K562 (cell line): ENCODE results near the gene DCLK1. TPM values are rescaled to one million over a fixed set of nuclear protein-coding genes. Genes with fewer than 3 reads are reported as not detected.

Experiments used
- ATAC-seq: fragments of 200-7000 bp; cut with Tn5 transposase; 3 replicates; pipeline ENCODE4 v1.9.1; 2020; ENCODE audit warnings: moderate library complexity
- BruUV-seq: library from RNA; stranded (reverse); fragments of 400-500 nt; replicated peaks from 2 replicates; lab custom pipeline; 2021; lab: Mats Ljungman, UMichigan
- CTCF ChIA-PET: fragments of 300-600 bp; formaldehyde crosslinking; extraction: SDS; loops from one replicate; lab custom pipeline; 2021; ENCODE audit warnings: low intra/inter-chr PET ratio; lab: Yijun Ruan, JAX
- POLR2A ChIA-PET: fragments of 300-600, 350-650 bp; sonication (Branson Sonifier 250); formaldehyde crosslinking; extraction: SDS; loops from one replicate; lab custom pipeline; 2021; ENCODE audit warnings: antibody characterized with exemption, inconsistent platforms; lab: Yijun Ruan, JAX
- DNase-seq, 4 experiments: peaks; one replicate each; pipeline versions ENCODE4 v3.0.0 to v3.0.0-alpha.2; 2011 to 2018; ENCODE audit warnings: low spot score in 3 of 4, mixed read lengths in 3 of 4; ENCODE audit errors: extremely low read depth in 1 of 4
- FAIRE-seq: peaks from 2 replicates; lab custom pipeline; 2011; peaks lifted over from hg19 to GRCh38; lab: Jason Lieb, UNC
- H2AFZ ChIP-seq: 2 replicates; pipeline ENCODE4 v1.6.0; 2011; ENCODE audit warnings: low read depth, low read length, control low read depth, inconsistent platforms
- H3K27ac ChIP-seq: fragments of 200-600 bp; 3 replicates; pipeline ENCODE4 v1.8.0; 2011; ENCODE audit warnings: low read depth, mild to moderate bottlenecking, control low read depth, inconsistent platforms, low read length, moderate library complexity, mixed read lengths; ENCODE audit errors: extremely low read depth
- H3K27me3 ChIP-seq, 2 experiments: fragments of 300-600 bp in 1 of 2; 2 replicates in 1 of 2; 3 replicates in 1 of 2; pipeline versions ENCODE4 v1.6.0 to v1.8.0; 2011; ENCODE audit warnings: inconsistent platforms in 2 of 2, low read length in 2 of 2, mild to moderate bottlenecking in 1 of 2, mixed read lengths in 1 of 2, moderate library complexity in 1 of 2; ENCODE audit not compliant: control insufficient read depth in 2 of 2, insufficient read depth in 2 of 2
- H3K36me3 ChIP-seq: fragments of 300-600 bp; 3 replicates; pipeline ENCODE4 v1.8.0; 2011; ENCODE audit warnings: mild to moderate bottlenecking, low read length, inconsistent platforms; ENCODE audit not compliant: control insufficient read depth, insufficient read depth
- H3K4me1 ChIP-seq, 2 experiments: fragments of 200-600 bp in 1 of 2; replicated peaks in 1 of 2; 2 replicates in 1 of 2; 3 replicates in 1 of 2; pipeline versions ENCODE4 v1.5.1 to v1.8.0; 2011; ENCODE audit warnings: inconsistent platforms in 2 of 2, low read length in 2 of 2, mild to moderate bottlenecking in 1 of 2, mixed read lengths in 1 of 2, moderate library complexity in 1 of 2; ENCODE audit not compliant: control insufficient read depth in 2 of 2, insufficient read depth in 2 of 2
- H3K4me2 ChIP-seq: 2 replicates; pipeline ENCODE4 v1.6.1; 2011; ENCODE audit warnings: low read length, control low read depth, inconsistent platforms, mixed read lengths; ENCODE audit not compliant: insufficient read depth
- H3K4me3 ChIP-seq: fragments of 200-600 bp; sonication (generic), shearing (Covaris generic); 2 replicates; pipeline ENCODE4 v1.5.1; 2016; ENCODE audit warnings: control low read depth, inconsistent platforms
- H3K79me2 ChIP-seq: fragments of 200-600 bp; 3 replicates; pipeline ENCODE4 v1.8.0; 2011; ENCODE audit warnings: low read length, inconsistent platforms; ENCODE audit not compliant: control insufficient read depth, insufficient read depth
- H3K9ac ChIP-seq, 2 experiments: 2 replicates each; pipeline versions ENCODE4 v1.6.0 to v1.6.1; 2011; ENCODE audit warnings: low read depth in 2 of 2, low read length in 2 of 2, control low read depth in 1 of 2, inconsistent platforms in 1 of 2, mild to moderate bottlenecking in 1 of 2, mixed read lengths in 1 of 2; ENCODE audit not compliant: insufficient read depth in 1 of 2
- H3K9me1 ChIP-seq: one replicate; pipeline ENCODE4 v1.6.0; 2011; ENCODE audit warnings: inconsistent platforms, mild to moderate bottlenecking, low read length, moderate library complexity; ENCODE audit not compliant: control insufficient read depth, insufficient read depth
- H3K9me3 ChIP-seq: replicated peaks from 2 replicates; pipeline ENCODE4 v1.5.1; 2011; ENCODE audit warnings: low read depth, low read length, inconsistent platforms; ENCODE audit not compliant: control insufficient read depth, insufficient read depth
- H4K20me1 ChIP-seq: replicated peaks from 2 replicates; pipeline ENCODE4 v1.6.1; 2011; ENCODE audit warnings: low read length, inconsistent platforms, mixed read lengths; ENCODE audit not compliant: control insufficient read depth, insufficient read depth
- RAD21 ChIP-seq, 2 experiments: fragments of 250-450 bp in 1 of 2; fragments of 450-650 bp in 1 of 2; sonication (Bioruptor Pico) in 1 of 2; formaldehyde crosslinking in 1 of 2; IDR thresholded peaks in 1 of 2; conservative IDR thresholded peaks in 1 of 2; 2 replicates each; pipeline versions ENCODE4 v1.4.0 to v1.8.0; 2020 to 2022; ENCODE audit warnings: mild to moderate bottlenecking in 2 of 2, moderate library complexity in 1 of 2
- SAFB2 ChIP-seq: fragments of 200-400 bp; formaldehyde crosslinking; IDR thresholded peaks from 2 replicates; pipeline ENCODE4 v1.6.1; 2018; ENCODE audit warnings: borderline replicate concordance, low read length, low read depth, moderate library complexity; ENCODE audit not compliant: severe bottlenecking
- ZFP91 ChIP-seq: sonication (generic); formaldehyde crosslinking; IDR thresholded peaks from 2 replicates; pipeline ENCODE4 v1.8.0; 2022; ENCODE audit warnings: mild to moderate bottlenecking, missing genetic modification reagents
- WGBS: fragments of 100-300 bp; shearing (Covaris generic); methylation state at CpG from one replicate; pipeline ENCODE4 v1.1.6; 2016; ENCODE audit warnings: low coverage, mixed read lengths; ENCODE audit not compliant: insufficient coverage; ENCODE audit errors: missing lambda C conversion rate; 5-methylcytosine and 5-hydroxymethylcytosine counted together
- in situ Hi-C: fragments of 300-500 bp; cut with MboI; formaldehyde crosslinking; loops from 4 replicates; pipeline ENCODE4 v1.15.0; 2018; ENCODE audit warnings: inconsistent platforms, mixed read lengths
- intact Hi-C: fragments of 100-400 bp; cut with micrococcal nuclease; formaldehyde crosslinking; loops from 2 replicates; pipeline ENCODE4 v1.14.2; 2022
- polyA plus RNA-seq, 8 experiments: library from polyadenylated mRNA; depleted of rRNA in 4 of 8; stranded (reverse) in 5 of 8; unstranded in 3 of 8; fragments of >200 nt; fragmentation: Nextera tagmentation in 2 of 8; fragmentation: Illumina TruSeq in 1 of 8; extraction: Ambion mirVana in 2 of 8; extraction: Trizol in 1 of 8; gene quantifications; 2 replicates each; pipeline versions ENCODE4 v1.2.1 to v1.2.3, GENCODE V29; 2011 to 2014; ENCODE audit warnings: inconsistent platforms in 1 of 8, missing spikeins in 1 of 8
- total RNA-seq, 7 experiments: library from RNA; depleted of rRNA in 6 of 7; stranded (reverse); fragments of >200 nt in 6 of 7; fragmentation: Illumina TruSeq in 2 of 7; extraction: Trizol in 2 of 7; gene quantifications; 2 replicates each; pipeline versions ENCODE4 v1.2.1 to v1.2.3, GENCODE V29; 2011 to 2021; ENCODE audit warnings: low replicate concordance in 1 of 7
- TF ChIP-seq, protein P1 (sequence below), 2 experiments: fragments of 450-650 bp; formaldehyde crosslinking in 1 of 2; IDR thresholded peaks; 2 replicates each; pipeline versions ENCODE4 v1.4.0 to v1.6.1; 2014 to 2020; ENCODE audit warnings: mild to moderate bottlenecking in 2 of 2, borderline replicate concordance in 1 of 2, low read depth in 1 of 2
- TF ChIP-seq, protein P2 (sequence below): fragments of 450-650 bp; formaldehyde crosslinking; IDR thresholded peaks from 2 replicates; pipeline ENCODE4 v1.4.0; 2020; ENCODE audit warnings: mild to moderate bottlenecking, moderate library complexity

The DCLK1 gene
- total and polyA plus RNA-seq, 9 of the 15 experiments (the other 6 are each of a cell fraction or from before 2014, with no cell fraction given): 0.07 TPM; not detected in 8

GRCh38 chr13:35978607-35979316 lies 152.4 kb downstream of the DCLK1 start:
- peak; percentile 25 to 47 (median 34) for DNase-seq
- Histone ChIP-seq H3K4me3 (no peak overlapping the region), H3K4me2 (no peak overlapping the region), H3K27me3 (no peaks in the 10 kb centered on the region), H3K9me1 (no peaks in the 10 kb centered on the region), H3K4me1 (no peaks in the 10 kb centered on the region), H3K79me2 (no peaks in the 10 kb centered on the region), H3K9me3 (no peaks in the 10 kb centered on the region), H3K36me3 (no peaks in the 10 kb centered on the region), H3K27ac (no peak overlapping the region), H4K20me1 (no peaks in the 10 kb centered on the region), H3K9ac (no peak overlapping the region), H2AFZ (no peak overlapping the region)
- CTCF ChIA-PET: interaction anchor here (0.6 to 2.3 kb wide), 3 partner anchors 296 to 1758 kb away, joined by 3 to 18 read pairs (median 3); no protein-coding TSS in a partner anchor
- WGBS: 0% methylated on average over 8 of the region's 10 CpGs
- no TSS peak for BruUV-seq
- ATAC-seq: peak; percentile 65; the same call in 2 of the 3 replicates
- in situ Hi-C loops: loop anchor here (25.0 kb wide), 1 partner anchor 434 kb away; no protein-coding TSS in a partner anchor
- peak; percentile 65 for FAIRE-seq
- intact Hi-C loops: loop anchor here (1.0 to 2.0 kb wide), 2 partner anchors 297 to 758 kb away; no protein-coding TSS in a partner anchor
- POLR2A ChIA-PET: no interaction called here
- TF ChIP-seq, protein P1, sequence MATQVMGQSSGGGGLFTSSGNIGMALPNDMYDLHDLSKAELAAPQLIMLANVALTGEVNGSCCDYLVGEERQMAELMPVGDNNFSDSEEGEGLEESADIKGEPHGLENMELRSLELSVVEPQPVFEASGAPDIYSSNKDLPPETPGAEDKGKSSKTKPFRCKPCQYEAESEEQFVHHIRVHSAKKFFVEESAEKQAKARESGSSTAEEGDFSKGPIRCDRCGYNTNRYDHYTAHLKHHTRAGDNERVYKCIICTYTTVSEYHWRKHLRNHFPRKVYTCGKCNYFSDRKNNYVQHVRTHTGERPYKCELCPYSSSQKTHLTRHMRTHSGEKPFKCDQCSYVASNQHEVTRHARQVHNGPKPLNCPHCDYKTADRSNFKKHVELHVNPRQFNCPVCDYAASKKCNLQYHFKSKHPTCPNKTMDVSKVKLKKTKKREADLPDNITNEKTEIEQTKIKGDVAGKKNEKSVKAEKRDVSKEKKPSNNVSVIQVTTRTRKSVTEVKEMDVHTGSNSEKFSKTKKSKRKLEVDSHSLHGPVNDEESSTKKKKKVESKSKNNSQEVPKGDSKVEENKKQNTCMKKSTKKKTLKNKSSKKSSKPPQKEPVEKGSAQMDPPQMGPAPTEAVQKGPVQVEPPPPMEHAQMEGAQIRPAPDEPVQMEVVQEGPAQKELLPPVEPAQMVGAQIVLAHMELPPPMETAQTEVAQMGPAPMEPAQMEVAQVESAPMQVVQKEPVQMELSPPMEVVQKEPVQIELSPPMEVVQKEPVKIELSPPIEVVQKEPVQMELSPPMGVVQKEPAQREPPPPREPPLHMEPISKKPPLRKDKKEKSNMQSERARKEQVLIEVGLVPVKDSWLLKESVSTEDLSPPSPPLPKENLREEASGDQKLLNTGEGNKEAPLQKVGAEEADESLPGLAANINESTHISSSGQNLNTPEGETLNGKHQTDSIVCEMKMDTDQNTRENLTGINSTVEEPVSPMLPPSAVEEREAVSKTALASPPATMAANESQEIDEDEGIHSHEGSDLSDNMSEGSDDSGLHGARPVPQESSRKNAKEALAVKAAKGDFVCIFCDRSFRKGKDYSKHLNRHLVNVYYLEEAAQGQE (IDR thresholded peaks at IDR 0.05; ENCODE audit: borderline replicate concordance): peak; percentile 45; the same call in 1 of the 2 replicates
- TF ChIP-seq, protein P1 (CRISPR knock-in tag; IDR thresholded peaks at IDR 0.05; ENCODE audit: low read depth): no peak
- TF ChIP-seq ZFP91 (CRISPR knock-in tag) (no peak), SAFB2 (no peak), RAD21 (CRISPR knock-in tag; conservative IDR thresholded peaks at IDR 0.05 in 1 of 2, IDR thresholded peaks at IDR 0.05 in 1 of 2) (peak; percentile 73 to 78)
- TF ChIP-seq, protein P2, sequence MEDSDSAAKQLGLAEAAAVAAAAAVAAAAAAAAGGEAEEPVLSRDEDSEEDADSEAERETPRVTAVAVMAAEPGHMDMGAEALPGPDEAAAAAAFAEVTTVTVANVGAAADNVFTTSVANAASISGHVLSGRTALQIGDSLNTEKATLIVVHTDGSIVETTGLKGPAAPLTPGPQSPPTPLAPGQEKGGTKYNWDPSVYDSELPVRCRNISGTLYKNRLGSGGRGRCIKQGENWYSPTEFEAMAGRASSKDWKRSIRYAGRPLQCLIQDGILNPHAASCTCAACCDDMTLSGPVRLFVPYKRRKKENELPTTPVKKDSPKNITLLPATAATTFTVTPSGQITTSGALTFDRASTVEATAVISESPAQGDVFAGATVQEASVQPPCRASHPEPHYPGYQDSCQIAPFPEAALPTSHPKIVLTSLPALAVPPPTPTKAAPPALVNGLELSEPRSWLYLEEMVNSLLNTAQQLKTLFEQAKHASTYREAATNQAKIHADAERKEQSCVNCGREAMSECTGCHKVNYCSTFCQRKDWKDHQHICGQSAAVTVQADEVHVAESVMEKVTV (CRISPR knock-in tag): peak; percentile 79
